Raji (cell line): ENCODE measurements around the gene C2CD4D.

Source experiments
- POLR2A ChIP-seq: IDR thresholded peaks from 2 replicates; pipeline ENCODE4 v1.6.1; 2011; ENCODE audit warnings: low read depth, low read length, control low read depth; ENCODE audit not compliant: insufficient read depth

C2CD4D gene

GRCh38 chr1:151825204-151825603 is 14.4 kb downstream of the C2CD4D start:
- TF ChIP-seq POLR2A = no peak

- no peak for TF ChIP-seq POLR2A
Measured at GRCh38 chr1:151823175-151823574, 16.4 kb downstream of the C2CD4D start.

- no peak for TF ChIP-seq POLR2A
Measured at GRCh38 chr1:151822404-151822803, 17.2 kb downstream of the C2CD4D start.

- no peak for TF ChIP-seq POLR2A
Measured at GRCh38 chr1:151820940-151821339, 18.7 kb downstream of the C2CD4D start.

DNA sequence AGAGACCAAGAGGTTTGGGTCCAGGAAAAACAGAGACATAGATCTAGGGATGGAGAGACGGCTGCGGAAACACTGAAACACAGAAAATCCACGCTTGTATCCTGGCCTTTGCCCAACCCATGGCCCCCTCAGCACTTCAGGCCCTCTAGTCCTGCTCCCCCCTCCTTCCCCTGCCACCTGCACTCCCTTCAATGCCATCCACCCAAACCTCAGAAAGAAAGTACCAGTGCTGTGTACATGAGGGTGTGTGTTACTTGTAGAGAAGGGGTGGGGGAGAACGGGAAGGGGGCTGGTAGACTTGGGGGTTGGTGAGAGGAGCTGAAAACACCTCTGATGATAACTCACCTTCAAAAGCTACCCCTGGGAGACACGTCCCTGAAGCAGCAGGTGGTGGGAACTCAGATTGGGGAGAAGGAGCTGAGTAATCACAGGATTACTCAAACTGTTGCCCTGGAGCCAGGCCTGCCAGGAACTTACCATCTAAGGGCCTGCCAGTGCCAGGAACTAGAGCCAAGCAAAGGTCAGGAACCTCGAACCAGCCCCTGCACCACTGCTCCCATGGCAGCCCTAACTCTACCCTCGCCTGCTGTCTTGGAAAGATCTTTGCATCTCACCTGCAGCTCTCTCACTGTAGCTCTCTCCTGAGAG is 19.5 kb downstream of the C2CD4D start:
- no peak for TF ChIP-seq POLR2A

DNA sequence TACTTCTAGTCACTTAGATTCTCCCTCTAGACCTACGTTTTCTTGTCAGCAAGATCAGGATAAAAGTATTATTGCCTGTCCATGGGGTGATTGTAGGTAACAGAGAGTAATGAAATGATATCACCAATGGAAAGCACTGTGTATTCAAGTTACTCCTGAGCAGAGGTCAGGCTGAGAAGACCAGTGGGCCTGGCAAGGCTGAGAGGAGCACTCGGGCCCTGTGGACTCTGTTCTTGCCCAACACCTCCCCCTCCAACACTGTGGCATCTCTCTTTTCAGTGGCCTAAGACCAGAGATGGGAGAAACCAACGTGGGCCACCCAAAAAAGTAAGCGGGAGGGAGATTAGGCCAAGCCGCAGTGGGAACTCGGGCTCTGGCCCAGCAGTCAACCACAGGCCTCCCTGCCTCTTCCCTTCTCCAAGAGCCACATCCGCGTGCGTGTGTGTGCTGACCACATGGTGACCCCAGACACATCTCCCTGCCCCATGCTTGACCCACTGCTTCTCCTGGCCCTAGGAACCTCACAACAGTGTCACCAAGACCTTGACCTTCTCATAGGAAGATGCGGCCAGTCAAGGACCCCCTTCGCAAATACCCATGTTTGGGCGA is 20.3 kb downstream of the C2CD4D start:
- TF ChIP-seq POLR2A = no peak

DNA sequence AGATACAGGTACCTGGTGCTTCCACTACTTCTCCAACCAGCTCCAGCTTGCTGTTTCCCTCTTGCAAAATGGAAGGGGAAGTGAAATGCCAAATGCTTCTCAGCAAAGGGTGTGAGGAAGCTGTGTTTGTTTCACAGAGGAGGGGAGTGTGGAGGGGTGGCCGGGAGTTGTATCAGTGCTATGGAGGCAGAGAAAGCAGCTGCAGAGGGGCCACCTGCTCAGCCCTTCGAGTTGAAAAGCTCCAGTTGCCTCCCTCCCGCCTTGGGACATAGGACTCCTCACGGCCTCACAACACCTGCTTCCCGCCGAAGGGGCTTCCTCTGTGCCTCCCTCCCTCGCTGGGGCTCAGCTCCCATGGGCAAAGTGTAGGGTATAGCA is 22.3 kb downstream of the C2CD4D start:
- TF ChIP-seq POLR2A = no peak

DNA sequence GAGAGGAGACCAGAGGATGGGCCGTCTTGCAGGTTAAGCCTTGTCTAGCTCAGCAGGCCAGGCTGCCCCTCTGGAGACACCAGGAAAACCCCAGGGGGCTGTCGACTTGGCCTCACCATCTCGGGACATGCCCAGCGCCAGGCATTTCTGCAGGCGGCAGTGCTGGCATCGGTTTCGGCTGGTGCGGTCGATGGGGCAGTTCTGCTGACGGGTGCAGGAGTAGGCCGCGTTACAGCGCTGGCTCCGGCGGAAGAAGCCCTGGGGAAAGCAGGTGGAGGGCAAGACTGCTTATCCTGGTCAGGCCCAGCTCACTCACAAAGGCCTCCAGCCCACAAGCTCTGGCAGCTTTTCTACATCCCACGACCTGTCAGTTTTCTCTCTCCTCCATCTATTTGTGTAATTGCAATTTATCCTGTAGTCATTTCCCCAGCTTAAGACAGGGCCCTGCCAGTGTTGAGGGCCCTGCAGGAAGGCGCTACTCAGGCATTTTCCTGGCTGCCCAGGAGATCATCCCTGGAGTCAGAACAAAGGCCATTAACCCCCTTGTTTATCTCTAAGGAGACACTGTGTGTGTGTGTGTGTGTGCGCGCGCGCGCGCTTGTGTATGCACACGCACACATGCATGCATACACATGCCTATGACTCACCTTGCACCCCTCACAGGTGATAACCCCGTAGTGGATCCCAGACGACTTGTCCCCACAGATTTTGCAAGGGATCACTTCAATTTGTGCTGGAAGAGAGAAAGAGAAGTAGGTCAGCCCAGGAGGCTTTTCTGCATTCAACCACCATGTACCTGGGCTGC is 22.9 kb downstream of the C2CD4D start:
- TF ChIP-seq POLR2A = no peak

- TF ChIP-seq POLR2A = no peak
Measured at GRCh38 chr1:151815716-151816327, 23.8 kb downstream of the C2CD4D start.

GRCh38 chr1:151814971-151815545 is 24.6 kb downstream of the C2CD4D start:
- TF ChIP-seq POLR2A = no peak

DNA sequence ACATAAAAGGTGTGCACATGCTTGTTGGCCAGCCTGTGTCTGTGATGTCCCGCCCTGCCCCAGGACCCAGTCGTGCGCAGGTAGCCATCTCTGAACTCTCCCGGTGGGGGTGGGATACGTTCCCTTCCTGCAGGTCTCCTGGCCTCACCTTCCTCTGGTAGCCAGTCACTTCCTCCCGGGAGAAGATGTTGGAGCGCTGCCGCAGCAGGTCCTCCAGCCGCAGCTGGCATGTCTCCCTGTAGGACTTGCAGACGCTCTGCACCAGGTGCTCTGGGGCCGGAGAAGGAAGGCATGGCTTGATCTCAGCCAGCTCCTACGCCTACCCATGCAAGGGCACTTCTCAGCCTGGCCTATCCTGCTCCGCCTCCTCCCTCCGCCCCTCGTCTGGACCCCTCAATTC is 25.2 kb downstream of the C2CD4D start:
- TF ChIP-seq POLR2A = no peak

DNA sequence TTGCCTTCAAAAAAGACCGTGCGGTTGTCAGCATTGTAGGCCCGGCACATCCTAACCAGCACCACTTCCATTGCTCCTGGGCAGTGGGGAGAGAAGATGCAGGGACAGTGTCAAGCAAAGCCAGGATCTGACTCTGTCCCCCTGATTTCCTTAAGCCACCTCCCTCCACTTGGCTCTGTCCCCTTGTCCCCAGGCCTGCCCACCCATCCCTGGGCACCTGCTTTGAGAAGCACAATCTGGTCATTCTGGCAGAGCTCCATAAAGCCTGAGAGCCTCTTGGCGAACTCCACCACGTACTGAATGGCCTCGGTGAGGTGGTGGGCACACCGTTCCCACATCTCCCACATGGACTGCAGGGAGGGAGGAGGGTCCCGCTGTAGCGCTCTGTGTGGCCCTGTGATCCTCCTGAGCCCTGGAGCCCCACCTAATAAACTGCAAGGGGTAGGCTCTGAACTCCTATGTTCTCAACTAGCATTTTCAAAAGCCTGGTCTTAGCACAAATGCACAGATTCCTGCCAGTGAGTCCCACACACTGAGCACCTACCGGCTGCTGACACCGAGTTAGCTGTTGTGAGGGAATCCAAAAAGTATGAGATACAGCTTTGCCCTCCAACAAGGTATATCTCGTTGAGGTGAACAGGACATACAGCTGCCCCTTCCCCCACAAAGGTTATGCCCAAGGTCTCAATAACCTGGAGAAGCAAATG is 26.2 kb downstream of the C2CD4D start:
- TF ChIP-seq POLR2A = no peak

DNA sequence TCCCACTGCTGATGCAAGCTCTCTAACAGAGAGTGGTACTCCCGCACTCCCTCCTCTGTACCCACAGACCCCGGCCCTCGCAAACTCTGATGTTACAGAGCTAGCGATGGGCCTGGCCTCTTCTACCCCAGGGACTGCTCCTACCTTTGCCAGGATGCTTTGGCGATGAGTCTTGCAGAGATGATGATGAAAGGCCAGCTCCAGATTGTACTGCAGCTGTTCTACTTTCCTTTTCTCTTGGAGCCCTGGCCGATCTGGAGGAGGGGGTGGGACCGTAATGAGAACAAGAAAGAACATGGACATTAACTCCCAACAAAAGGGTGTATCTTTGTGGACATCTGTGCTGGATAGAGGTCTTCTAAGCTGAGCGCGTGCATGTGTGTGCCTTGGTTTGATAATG is 28.4 kb downstream of the C2CD4D start:
- no peak for TF ChIP-seq POLR2A

DNA sequence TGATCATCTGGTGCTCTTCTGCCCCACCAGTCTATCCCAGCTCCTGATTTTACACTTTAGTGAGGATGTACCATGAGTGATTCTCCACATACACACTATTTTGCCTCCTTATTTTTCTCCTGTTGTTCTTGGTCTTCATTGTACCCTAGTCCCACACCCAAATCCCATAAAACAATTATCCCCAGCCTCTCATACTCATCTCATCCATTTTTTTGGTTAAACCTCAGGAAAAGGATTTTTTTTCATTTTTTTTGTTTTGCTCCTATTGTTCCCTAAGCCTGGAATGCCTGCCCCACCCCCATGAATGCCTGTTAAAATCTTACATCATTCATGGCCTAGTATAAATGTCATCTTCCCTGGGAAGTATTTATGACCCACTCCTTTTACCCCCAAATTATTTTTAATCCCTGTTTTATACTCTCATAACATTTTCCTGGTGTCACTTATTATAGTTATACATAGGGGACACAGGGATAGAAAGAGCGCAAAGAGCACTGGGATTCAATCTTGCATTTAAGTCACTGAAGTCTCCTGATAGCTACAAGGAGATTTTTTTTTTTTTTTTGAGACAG is 29.5 kb downstream of the C2CD4D start:
- no peak for TF ChIP-seq POLR2A
